MG63 (cell line): ENCODE data around the gene SPOCD1. TPM values are rescaled to one million over a fixed set of nuclear protein-coding genes. Genes with fewer than 3 reads are reported as not detected.
A peak's percentile ranks its signal among the peaks of the same experiment; 100 is the strongest.
"Not testable (repeated sequence)": the region's sequence is repeated elsewhere in the genome, so short reads cannot be mapped to it uniquely, and the experiment has no call there.

Source experiments
- DNase-seq: peaks from one replicate; pipeline ENCODE4 v3.0.0-alpha.2; 2020
- H3K27me3 ChIP-seq: fragments of 250-450 bp; sonication (Bioruptor Pico); 2 replicates; pipeline ENCODE4 v1.5.1; 2020; ENCODE audit warnings: mild to moderate bottlenecking, moderate library complexity
- H3K36me3 ChIP-seq: fragments of 250-450 bp; sonication (Bioruptor Pico); 2 replicates; pipeline ENCODE4 v1.5.1; 2020; ENCODE audit warnings: mild to moderate bottlenecking, moderate library complexity
- H3K4me3 ChIP-seq: fragments of 250-450 bp; sonication (Bioruptor Pico); 2 replicates; pipeline ENCODE4 v1.5.1; 2020; ENCODE audit warnings: mild to moderate bottlenecking, moderate library complexity
- H3K9me3 ChIP-seq: fragments of 250-450 bp; sonication (Bioruptor Pico); 2 replicates; pipeline ENCODE4 v1.5.1; 2020; ENCODE audit warnings: mild to moderate bottlenecking, moderate library complexity
- total RNA-seq: library from RNA; depleted of rRNA; stranded (reverse); fragments of >200 nt; shearing (Covaris generic); gene quantifications from 2 replicates; pipeline ENCODE4 v1.2.3, GENCODE V29; 2014; ENCODE audit warnings: low replicate concordance

The SPOCD1 gene
- total RNA-seq, 1 experiment from 2014 or later: 27.6 TPM

DNA sequence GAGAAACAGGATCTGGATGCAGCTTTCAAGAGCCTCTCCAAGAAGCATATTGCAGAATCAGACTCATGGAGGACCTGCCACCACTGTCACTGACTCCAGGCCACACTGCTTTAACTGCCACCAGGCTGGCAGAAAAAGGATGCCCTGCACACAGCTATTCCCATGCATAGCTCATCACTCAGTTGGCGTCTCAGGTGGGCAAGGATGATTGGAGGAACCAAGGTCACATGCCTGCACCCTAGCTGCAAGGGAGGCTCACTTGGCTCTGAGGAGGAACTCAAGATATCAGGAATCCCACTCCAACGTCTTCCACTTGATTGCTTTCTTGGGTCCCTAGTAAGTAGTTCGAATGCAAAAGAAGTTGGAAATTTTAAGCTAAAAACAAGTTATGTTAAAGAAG is 19.6 kb upstream of the SPOCD1 start:
- Histone ChIP-seq H3K4me3 (no peak overlapping the region), H3K27me3 (no peaks in the 10 kb centered on the region), H3K36me3 (no peaks in the 10 kb centered on the region), H3K9me3 (no peaks in the 10 kb centered on the region)
- DNase-seq: no peak

GRCh38 chr1:31834501-31834900 is 18.7 kb upstream of the SPOCD1 start:
- no peaks in the 10 kb centered on the region for H3K36me3 ChIP-seq
- no peaks in the 10 kb centered on the region for H3K9me3 ChIP-seq
- H3K4me3 ChIP-seq: no peak overlapping the region
- H3K27me3 ChIP-seq: no peaks in the 10 kb centered on the region
- no peak for DNase-seq

DNA sequence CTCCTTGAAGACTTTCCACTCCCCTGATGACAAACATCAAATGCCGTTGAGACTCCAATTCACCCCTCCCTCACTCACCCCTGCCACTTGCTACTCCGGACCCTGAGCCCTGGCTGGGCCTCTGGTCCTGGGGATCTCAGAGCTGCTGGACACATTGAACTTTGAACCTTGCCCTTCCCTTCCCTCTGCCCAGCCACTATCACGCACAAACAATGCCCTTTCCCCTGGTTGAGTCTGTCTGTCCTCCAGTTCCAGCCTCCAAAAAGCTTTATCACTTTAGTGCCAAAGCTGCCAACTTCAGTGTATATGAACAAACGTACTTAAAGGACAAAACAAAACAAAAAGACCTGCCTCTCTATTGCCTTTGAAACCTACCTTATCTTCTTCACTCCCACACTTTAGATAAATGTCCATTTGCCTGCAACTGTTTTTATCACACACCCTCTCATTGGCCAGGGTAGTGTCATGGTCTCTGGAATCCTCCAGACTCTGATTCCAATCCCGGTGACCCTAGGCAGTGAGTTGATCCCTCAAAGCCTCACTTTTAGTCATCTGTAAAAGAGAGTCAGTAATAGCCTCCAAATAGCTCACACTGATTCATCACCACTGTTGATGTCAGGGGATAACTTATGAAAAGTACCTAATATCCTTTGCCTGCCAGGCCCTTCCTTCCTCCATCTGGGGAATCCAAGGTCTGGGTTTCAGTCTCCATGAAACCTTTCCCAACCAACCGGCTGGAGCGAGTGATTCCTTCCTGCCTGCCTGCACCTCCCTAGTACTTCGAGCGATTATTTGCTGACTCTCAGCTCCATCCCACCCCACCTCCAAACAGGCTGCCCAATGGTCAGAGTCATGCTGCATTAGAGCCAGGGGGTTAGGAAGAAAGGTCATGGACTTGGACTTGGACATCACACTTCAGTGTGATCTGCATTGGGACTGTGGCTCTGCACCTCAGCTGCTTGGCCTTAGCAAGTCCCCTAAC is 15.9 kb upstream of the SPOCD1 start:
- Histone ChIP-seq H3K27me3 (no peaks in the 10 kb centered on the region), H3K9me3 (no peaks in the 10 kb centered on the region), H3K36me3 (no peaks in the 10 kb centered on the region), H3K4me3 (no peak overlapping the region)
- DNase-seq: peak; percentile 62

DNA sequence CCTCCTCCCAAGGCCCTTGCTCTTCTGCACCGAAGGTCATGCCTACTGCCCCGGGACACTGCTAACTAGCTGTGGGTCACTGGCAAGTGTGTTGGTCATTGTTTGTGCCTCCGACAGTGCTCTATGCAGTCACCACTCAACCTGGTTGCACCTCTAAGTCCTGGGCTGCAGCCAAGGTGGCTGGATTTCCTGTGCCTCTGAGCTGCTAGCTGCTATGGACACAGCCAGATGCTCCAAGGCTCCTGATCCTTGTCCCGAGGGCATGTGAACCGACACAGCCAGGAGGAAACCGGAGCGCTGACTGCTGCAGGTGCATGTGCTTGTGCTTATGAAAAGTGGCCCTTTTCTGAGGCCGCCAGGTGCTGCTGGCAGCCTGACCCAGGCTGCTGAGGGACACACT is 14.7 kb upstream of the SPOCD1 start:
- no peaks in the 10 kb centered on the region for H3K36me3 ChIP-seq
- no peaks in the 10 kb centered on the region for H3K9me3 ChIP-seq
- H3K4me3 ChIP-seq: no peak overlapping the region
- no peaks in the 10 kb centered on the region for H3K27me3 ChIP-seq
- no peak for DNase-seq

GRCh38 chr1:31830065-31830464 is 14.2 kb upstream of the SPOCD1 start:
- Histone ChIP-seq H3K4me3 (no peak overlapping the region), H3K27me3 (no peaks in the 10 kb centered on the region), H3K36me3 (no peaks in the 10 kb centered on the region), H3K9me3 (no peaks in the 10 kb centered on the region)
- no peak for DNase-seq

- Histone ChIP-seq H3K27me3 (no peaks in the 10 kb centered on the region), H3K9me3 (no peaks in the 10 kb centered on the region), H3K4me3 (no peak overlapping the region), H3K36me3 (no peaks in the 10 kb centered on the region)
- DNase-seq: no peak
Observed at GRCh38 chr1:31828926-31829690, 13.3 kb upstream of the SPOCD1 start.

DNA sequence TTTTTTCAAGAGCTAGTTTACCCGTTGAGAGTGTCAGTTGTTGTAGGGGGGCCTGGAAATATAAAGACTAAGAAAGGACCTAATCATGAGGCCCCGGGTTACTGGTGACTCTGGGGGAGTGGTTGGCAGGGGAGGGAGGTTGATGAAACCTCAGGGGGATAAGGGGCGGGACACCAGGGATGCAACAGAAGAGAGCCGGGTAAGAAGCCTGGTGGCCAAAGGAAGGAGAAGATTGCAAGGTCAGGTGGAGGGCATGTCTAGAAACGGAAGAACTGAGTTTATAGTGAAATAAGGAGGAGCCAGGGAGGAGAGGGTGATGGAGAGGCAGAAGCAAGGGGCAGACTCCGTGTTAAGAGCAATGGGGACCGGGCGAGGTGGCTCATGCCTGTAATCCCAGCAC is 12.5 kb upstream of the SPOCD1 start:
- Histone ChIP-seq H3K36me3 (no peaks in the 10 kb centered on the region), H3K27me3 (no peaks in the 10 kb centered on the region), H3K4me3 (no peak overlapping the region), H3K9me3 (no peaks in the 10 kb centered on the region)
- no peak for DNase-seq

GRCh38 chr1:31823780-31824179 is 8.0 kb upstream of the SPOCD1 start:
- Histone ChIP-seq H3K36me3 (no peaks in the 10 kb centered on the region), H3K27me3 (no peaks in the 10 kb centered on the region), H3K9me3 (no peaks in the 10 kb centered on the region), H3K4me3 (no peak overlapping the region)
- DNase-seq: no peak

- H3K36me3 ChIP-seq: no peaks in the 10 kb centered on the region
- no peaks in the 10 kb centered on the region for H3K27me3 ChIP-seq
- no peak for DNase-seq
- no peak overlapping the region for H3K4me3 ChIP-seq
- H3K9me3 ChIP-seq: no peaks in the 10 kb centered on the region
Observed at GRCh38 chr1:31822766-31823165, 6.9 kb upstream of the SPOCD1 start.

DNA sequence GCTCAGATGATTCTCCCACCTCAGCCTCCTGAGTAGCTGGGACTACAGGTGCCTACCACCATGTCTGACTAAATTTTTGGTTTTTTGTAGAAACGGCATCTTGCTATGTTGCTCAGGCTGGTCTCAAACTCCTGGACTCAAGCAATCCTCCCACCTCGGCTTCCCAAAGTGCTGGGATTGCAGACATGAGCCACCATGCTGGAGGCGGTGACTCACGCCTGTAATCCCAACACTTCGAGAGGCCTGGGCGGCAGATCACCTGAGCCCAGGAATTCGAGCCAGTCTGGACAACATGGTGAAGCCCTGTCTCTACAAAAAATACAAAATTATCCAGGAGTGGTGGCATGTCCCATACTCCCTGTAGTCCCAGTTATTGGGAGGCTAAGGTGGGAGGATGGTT is 4.4 kb upstream of the SPOCD1 start:
- not testable (repeated sequence) for DNase-seq, H3K27me3 ChIP-seq, H3K9me3 ChIP-seq, H3K4me3 ChIP-seq, H3K36me3 ChIP-seq

DNA sequence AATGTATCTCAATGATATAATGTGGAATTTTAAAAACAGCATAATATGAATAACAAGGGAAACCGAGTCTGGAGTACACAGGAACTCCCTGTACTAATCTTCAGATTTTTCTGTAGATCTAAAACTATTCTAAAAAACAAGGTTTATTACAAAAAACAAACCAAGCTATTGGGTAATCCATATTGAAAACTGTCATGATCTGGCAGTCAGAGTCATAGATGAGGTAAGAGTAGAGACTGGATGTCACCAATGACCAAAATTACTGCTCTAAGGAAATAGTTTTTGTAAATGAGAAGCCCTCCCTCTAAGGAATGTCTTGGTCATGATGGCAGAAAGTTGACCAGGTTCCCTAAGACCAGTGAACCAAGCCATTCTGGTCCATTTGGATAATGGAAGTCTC is 2.4 kb upstream of the SPOCD1 start:
- H3K36me3 ChIP-seq: no peaks in the 10 kb centered on the region
- no peak overlapping the region for H3K4me3 ChIP-seq
- DNase-seq: no peak
- H3K9me3 ChIP-seq: peaks cover 5% of the 10 kb centered on the region; the same call in 1 of the 2 replicates
- H3K27me3 ChIP-seq: no peaks in the 10 kb centered on the region

- not testable (repeated sequence) for DNase-seq, H3K9me3 ChIP-seq, H3K4me3 ChIP-seq, H3K36me3 ChIP-seq, H3K27me3 ChIP-seq
Observed at GRCh38 chr1:31816947-31817346, 1.1 kb upstream of the SPOCD1 start.

DNA sequence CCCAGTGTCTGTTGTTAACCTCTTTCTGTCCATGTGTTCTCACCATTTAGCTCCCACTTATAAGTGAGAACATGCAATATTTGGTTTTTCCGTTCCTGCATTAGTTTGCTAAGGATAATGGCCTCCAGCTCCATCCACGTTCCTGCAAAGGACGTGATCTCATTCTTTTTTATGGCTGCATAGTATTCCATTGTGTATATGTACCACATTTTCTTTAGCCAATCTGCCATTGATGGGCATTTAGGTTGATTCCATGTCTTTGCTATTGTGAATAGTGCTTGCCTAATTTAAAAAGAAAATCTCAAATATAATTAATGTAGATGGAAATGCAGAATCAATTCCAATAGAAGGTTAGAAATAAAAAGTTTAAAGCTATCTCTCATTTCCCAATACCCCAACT is 679 bp upstream of the SPOCD1 start:
- not testable (repeated sequence) for H3K27me3 ChIP-seq, H3K36me3 ChIP-seq, H3K4me3 ChIP-seq, H3K9me3 ChIP-seq, DNase-seq

DNA sequence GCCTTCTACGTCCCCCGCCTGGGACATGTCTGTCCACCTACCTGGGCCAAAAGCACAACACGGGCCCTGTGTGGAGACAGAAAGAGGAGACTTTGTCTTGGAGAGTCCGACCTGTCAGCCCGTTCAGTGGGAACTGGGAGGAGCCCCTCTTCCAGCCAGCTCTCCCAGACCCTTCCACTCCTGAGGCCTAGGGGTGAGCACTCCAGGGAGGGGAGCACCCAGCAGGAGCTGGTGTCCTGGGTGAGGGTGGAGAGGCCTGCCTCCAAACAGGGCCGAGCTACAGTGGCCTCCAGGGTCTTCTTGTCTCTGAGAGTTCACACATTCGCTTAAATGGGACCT is 546 bp downstream of the SPOCD1 start:
- no peak for DNase-seq
- no peaks in the 10 kb centered on the region for H3K27me3 ChIP-seq
- H3K4me3 ChIP-seq: no peak overlapping the region
- H3K36me3 ChIP-seq: no peaks in the 10 kb centered on the region
- peaks cover 5% of the 10 kb centered on the region; the same call in 1 of the 2 replicates for H3K9me3 ChIP-seq

DNA sequence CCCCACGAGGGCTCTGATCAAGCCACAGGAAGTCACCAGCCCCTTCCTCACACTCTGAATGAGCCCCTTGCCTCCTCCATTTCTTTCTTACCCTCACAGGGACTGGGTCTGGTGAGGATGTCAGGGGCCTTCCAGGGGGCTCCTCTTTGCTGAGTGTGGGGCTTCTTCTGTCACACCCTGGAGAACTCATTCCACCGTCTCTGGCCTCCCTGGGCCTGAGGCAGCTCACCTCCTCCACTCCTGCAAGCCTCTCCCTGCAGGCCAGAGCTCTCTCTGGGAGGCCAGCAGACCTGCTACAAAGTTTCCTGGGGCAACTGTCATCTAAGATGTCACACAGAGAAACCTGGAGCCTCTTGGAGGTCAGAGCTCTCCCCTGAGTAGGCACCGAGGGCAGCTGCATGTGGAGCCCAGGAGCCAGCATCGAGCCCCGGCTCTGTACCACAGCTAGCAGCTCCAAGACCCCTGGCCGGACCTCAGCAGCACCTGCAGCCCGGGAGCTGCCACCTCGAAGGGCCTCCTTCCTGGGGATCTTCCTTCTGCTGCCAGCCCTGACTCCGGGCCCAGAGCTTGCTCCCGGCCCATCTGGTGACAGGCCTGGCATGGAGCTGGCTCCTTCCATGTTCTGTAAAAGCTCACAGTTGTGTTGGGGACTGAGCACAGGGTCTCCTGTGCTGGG is 1.1 kb downstream of the SPOCD1 start:
- Histone ChIP-seq H3K4me3 (no peak overlapping the region), H3K36me3 (no peaks in the 10 kb centered on the region), H3K27me3 (no peaks in the 10 kb centered on the region), H3K9me3 (peaks cover 5% of the 10 kb centered on the region; the same call in 1 of the 2 replicates)
- DNase-seq: no peak

- Histone ChIP-seq H3K27me3 (no peaks in the 10 kb centered on the region), H3K4me3 (no peak overlapping the region), H3K9me3 (peaks cover 5% of the 10 kb centered on the region; the same call in 1 of the 2 replicates), H3K36me3 (no peaks in the 10 kb centered on the region)
- no peak for DNase-seq
Observed at GRCh38 chr1:31814041-31814511, 1.7 kb downstream of the SPOCD1 start.
